GM11168 (cell line): Measurements from ENCODE around the gene TMEM130.

Experiments
- in situ Hi-C: fragments of 300-500 bp; cut with MboI; formaldehyde crosslinking; loops from one replicate; pipeline ENCODE4 v1.12.0; 2022; ENCODE audit warnings: low sequenced_read_pairs; ENCODE audit not compliant: unreplicated experiment

TMEM130 gene

DNA sequence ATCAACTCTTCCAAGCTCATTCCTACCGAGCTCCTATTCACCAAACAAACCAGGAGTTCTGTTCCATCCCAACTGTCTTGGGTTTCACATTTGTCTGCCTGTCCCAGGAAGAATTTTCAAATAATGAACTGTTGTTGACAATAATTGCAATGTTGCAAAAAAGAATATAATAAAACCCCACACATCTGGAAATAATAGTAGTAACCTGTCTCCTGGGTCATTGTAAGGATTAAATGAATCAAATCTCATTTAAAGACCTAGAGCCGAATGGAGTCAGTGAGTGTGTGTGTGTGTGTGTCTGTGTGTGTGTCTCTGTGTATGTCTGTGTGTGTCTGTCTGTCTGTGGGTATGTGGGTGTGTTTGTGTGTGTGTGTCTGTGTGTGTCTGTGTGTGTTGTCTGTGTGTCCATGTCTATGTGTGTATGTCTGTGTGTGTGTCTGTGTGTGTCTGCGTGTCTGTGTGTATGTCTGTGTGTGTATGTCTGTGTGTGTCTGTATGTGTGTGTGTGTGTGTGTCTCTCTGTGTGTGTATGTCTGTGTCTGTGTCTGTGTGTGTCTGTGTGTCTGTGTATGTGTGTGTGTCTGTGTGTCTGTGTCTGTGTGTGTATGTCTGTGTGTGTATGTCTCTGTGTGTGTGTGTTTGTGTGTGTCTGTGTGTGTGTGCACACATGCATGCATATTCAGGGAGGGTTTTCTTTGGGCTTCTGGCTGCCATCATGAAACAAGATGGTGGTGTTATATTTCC lies 52.7 kb downstream of the TMEM130 start:
- in situ Hi-C loops: no loop called here

- in situ Hi-C loops: no loop called here
These were observed 53.6 kb downstream of the TMEM130 start for GRCh38 chr7:98816241-98816640.

GRCh38 chr7:98815313-98815712 lies 54.5 kb downstream of the TMEM130 start:
- in situ Hi-C loops: no loop called here

GRCh38 chr7:98811299-98811698 lies 58.5 kb downstream of the TMEM130 start:
- in situ Hi-C loops: no loop called here

- in situ Hi-C loops: no loop called here
These were observed 59.5 kb downstream of the TMEM130 start for GRCh38 chr7:98810153-98810802.

DNA sequence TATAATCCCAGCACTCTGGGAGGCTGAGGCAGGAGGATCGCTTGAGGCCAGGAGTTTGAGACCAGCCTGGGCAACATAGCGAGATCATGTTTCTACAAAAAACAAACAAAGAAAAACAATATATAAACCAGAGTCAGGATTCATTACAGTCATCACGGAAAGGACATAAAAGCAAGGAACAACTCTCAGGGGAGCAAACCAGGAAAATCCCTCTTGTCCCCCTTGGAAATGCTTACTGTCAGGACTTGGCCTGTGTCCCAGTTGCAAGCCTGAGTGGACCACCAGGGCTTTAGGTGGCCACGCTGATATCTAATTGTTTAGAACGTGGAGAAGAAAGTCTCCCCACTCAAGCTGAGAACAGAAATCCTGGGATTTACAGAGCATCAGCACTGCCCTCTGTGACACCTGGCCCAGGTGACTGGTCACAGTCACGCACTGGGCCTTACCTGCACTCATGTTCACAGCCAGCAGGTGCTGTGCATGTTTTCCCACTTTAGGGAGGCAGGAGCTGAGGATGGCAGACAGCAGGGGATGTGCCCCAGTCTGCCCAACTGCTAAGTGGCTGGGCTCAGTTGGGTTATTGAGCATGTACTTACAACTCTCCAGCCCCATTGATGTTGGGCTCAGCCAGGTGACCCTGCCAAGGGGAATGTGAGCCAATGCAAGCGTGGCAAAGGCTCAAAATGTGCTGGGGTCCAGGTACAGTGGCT lies 60.9 kb downstream of the TMEM130 start:
- in situ Hi-C loops: no loop called here

GRCh38 chr7:98807068-98808048 lies 62.5 kb downstream of the TMEM130 start:
- in situ Hi-C loops: no loop called here

- in situ Hi-C loops: no loop called here
These were observed 63.6 kb downstream of the TMEM130 start for GRCh38 chr7:98805956-98806838.

DNA sequence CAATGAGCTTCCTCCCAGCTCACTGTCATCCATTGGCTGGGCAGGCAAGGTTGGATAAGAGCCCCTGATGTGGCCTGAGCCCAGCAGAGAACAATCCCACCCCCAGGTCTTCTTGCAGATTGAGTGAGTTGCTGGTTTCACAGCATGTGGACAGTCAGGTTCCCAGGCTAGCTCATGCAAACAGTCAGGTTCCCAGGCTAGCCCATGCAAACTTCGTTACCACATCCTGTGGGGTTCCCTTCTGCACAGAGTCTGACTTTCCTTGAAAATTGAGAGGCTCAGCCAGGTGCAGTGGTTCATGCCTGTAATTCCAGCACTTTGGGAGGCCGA lies 67.1 kb downstream of the TMEM130 start:
- in situ Hi-C loops: no loop called here

DNA sequence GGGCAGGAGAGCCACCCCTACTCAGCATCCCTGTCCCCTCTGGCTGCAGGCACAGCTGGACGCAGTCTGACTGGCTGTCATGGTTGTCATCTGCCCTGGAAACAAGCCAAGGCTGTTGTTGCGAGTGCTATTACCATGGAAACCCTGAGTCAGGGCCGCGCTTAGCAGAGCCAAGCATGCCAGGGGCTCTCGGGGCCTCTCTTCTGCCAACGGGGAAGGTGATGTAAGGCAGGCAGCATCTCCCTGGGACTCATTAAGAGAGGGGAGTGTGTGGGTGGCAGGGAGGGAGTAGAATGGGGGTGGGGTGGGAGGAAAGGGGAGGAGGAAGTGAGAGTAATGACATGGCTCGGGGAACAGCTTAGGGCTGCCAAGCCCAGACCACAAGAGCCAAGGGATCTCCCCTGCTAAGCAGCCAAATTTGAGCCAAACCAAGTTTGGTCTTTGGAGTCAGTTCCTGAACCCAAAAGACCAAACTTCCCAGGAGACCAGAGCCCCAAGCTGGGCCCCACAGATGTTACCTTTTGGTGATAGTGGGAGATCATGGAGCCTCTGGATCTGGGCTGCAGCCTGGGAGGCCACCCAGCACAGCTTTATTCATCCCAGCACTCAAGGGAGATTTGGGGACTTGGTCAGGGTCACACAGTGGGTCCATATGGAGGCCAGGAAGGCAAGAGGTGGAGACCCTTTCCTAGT lies 67.6 kb downstream of the TMEM130 start:
- in situ Hi-C loops: no loop called here

GRCh38 chr7:98800996-98801395 lies 68.8 kb downstream of the TMEM130 start:
- in situ Hi-C loops: no loop called here

GRCh38 chr7:98797150-98797549 lies 72.7 kb downstream of the TMEM130 start:
- in situ Hi-C loops: no loop called here
